HepG2 (cell line): ENCODE results near the gene ULK4. TPM values are rescaled to one million over a fixed set of nuclear protein-coding genes. Genes with fewer than 3 reads are reported as not detected.

Experiments used
- ARHGAP35 ChIP-seq: sonication (generic); formaldehyde crosslinking; IDR thresholded peaks from 2 replicates; pipeline ENCODE4 v1.9.0; 2022; ENCODE audit warnings: mild to moderate bottlenecking, inconsistent platforms, moderate library complexity, missing genetic modification reagents, borderline replicate concordance
- ARID2 ChIP-seq: sonication (generic); formaldehyde crosslinking; IDR thresholded peaks from 2 replicates; pipeline ENCODE4 v1.8.1; 2022; ENCODE audit warnings: mild to moderate bottlenecking, missing genetic modification reagents, borderline replicate concordance
- ATF1 ChIP-seq: IDR thresholded peaks from 2 replicates; pipeline ENCODE4 v1.6.1; 2016; ENCODE audit warnings: mild to moderate bottlenecking, control low read depth
- CHCHD3 ChIP-seq: sonication (generic); formaldehyde crosslinking; IDR thresholded peaks from 2 replicates; pipeline ENCODE4 v1.8.0; 2022; ENCODE audit warnings: mild to moderate bottlenecking, missing genetic modification reagents, moderate library complexity
- KLF13 ChIP-seq: sonication (generic); formaldehyde crosslinking; IDR thresholded peaks from 2 replicates; pipeline ENCODE4 v1.4.0; 2020; ENCODE audit warnings: mild to moderate bottlenecking, missing genetic modification reagents
- MEIS2 ChIP-seq: sonication (generic); formaldehyde crosslinking; IDR thresholded peaks from 2 replicates; pipeline ENCODE4 v1.9.0; 2021; ENCODE audit warnings: mild to moderate bottlenecking, missing genetic modification reagents
- NFRKB ChIP-seq: fragments of 450-650 bp; IDR thresholded peaks from 2 replicates; pipeline ENCODE4 v1.6.1; 2017
- PTBP1 ChIP-seq: fragments of 200-400 bp; formaldehyde crosslinking; IDR thresholded peaks from 2 replicates; pipeline ENCODE4 v1.6.1; 2018; ENCODE audit warnings: low read length, low read depth; ENCODE audit not compliant: poor library complexity, severe bottlenecking
- RELA ChIP-seq: sonication (generic); formaldehyde crosslinking; IDR thresholded peaks from 2 replicates; pipeline ENCODE4 v1.4.0; 2020; ENCODE audit warnings: missing genetic modification reagents
- REPIN1 ChIP-seq: sonication (generic); formaldehyde crosslinking; IDR thresholded peaks from 2 replicates; pipeline ENCODE4 v1.8.0; 2022; ENCODE audit warnings: missing genetic modification reagents, low read depth, mild to moderate bottlenecking, borderline replicate concordance
- TBX2 ChIP-seq: sonication (generic); formaldehyde crosslinking; IDR thresholded peaks from 2 replicates; pipeline ENCODE4 v1.5.0; 2020; ENCODE audit warnings: missing genetic modification reagents, mild to moderate bottlenecking, borderline replicate concordance
- UBTF ChIP-seq: sonication (generic); formaldehyde crosslinking; IDR thresholded peaks from 2 replicates; pipeline ENCODE4 v1.4.0; 2020; ENCODE audit warnings: mild to moderate bottlenecking, missing genetic modification reagents
- ZBTB39 ChIP-seq: sonication (generic); formaldehyde crosslinking; IDR thresholded peaks from 2 replicates; pipeline ENCODE4 v1.5.0; 2020; ENCODE audit warnings: missing genetic modification reagents
- ZBTB44 ChIP-seq: sonication (generic); formaldehyde crosslinking; IDR thresholded peaks from 2 replicates; pipeline ENCODE4 v1.4.0; 2020; ENCODE audit warnings: missing genetic modification reagents
- ZNF12 ChIP-seq: sonication (generic); formaldehyde crosslinking; IDR thresholded peaks from 2 replicates; pipeline ENCODE4 v1.5.0; 2020; ENCODE audit warnings: missing genetic modification reagents
- ZNF260 ChIP-seq: sonication (generic); formaldehyde crosslinking; IDR thresholded peaks from 2 replicates; pipeline ENCODE4 v1.4.0; 2020; ENCODE audit warnings: missing genetic modification reagents, low read depth, mild to moderate bottlenecking, borderline replicate concordance
- ZNF614 ChIP-seq: IDR thresholded peaks from 2 replicates; pipeline ENCODE4 v1.6.1; 2018; ENCODE audit warnings: missing biosample characterization, missing genetic modification reagents, inconsistent platforms, borderline replicate concordance
- polyA plus RNA-seq, 8 experiments: library from polyadenylated mRNA; depleted of rRNA in 3 of 8; stranded (reverse) in 7 of 8; unstranded in 1 of 8; fragments of >200 nt; fragmentation: Illumina TruSeq in 4 of 8; extraction: Trizol in 4 of 8; gene quantifications; 2 replicates each; pipeline versions ENCODE4 v1.2.1 to v1.2.3, GENCODE V29; 2011 to 2016; ENCODE audit warnings: low read depth in 4 of 8, missing spikeins in 1 of 8, mixed read lengths in 1 of 8; ENCODE audit not compliant: insufficient read depth in 1 of 8
- total RNA-seq, 5 experiments: library from RNA; depleted of rRNA; stranded (reverse); fragments of >200 nt; fragmentation: Illumina TruSeq; extraction: Trizol; gene quantifications; 2 replicates each; pipeline ENCODE4 v1.2.3, GENCODE V29; 2016; ENCODE audit warnings: low read depth in 1 of 5
- TF ChIP-seq, protein P1 (sequence below): sonication (generic); formaldehyde crosslinking; IDR thresholded peaks from 2 replicates; pipeline ENCODE4 v1.5.0; 2020; ENCODE audit warnings: missing genetic modification reagents
- TF ChIP-seq, protein P2 (sequence below): sonication (generic); formaldehyde crosslinking; IDR thresholded peaks from 2 replicates; pipeline ENCODE4 v1.4.0; 2020; ENCODE audit warnings: low read depth, mild to moderate bottlenecking, missing genetic modification reagents
- TF ChIP-seq, protein P3 (sequence below): sonication (generic); formaldehyde crosslinking; IDR thresholded peaks from 2 replicates; pipeline ENCODE4 v1.5.0; 2020; ENCODE audit warnings: missing genetic modification reagents, mild to moderate bottlenecking, borderline replicate concordance

The ULK4 gene
- total and polyA plus RNA-seq, 2 of the 13 experiments (the other 11 are each of a cell fraction or from before 2014, with no cell fraction given): 6.7 to 11.8 TPM

- TF ChIP-seq PTBP1 (no peak), ZNF260 (CRISPR knock-in tag) (no peak), KLF13 (CRISPR knock-in tag) (no peak), UBTF (CRISPR knock-in tag) (no peak), ZBTB44 (CRISPR knock-in tag) (no peak), ZBTB39 (no peak), REPIN1 (no peak), CHCHD3 (CRISPR knock-in tag) (no peak), TBX2 (CRISPR knock-in tag) (peak; percentile 84), ARID2 (CRISPR knock-in tag) (no peak), RELA (CRISPR knock-in tag) (no peak), ZNF12 (CRISPR knock-in tag) (no peak), ARHGAP35 (CRISPR knock-in tag) (no peak), ATF1 (CRISPR knock-in tag) (no peak), NFRKB (no peak), MEIS2 (peak; percentile 69), ZNF614 (peak; percentile 41; the same call in 1 of the 2 replicates)
- TF ChIP-seq, protein P1, sequence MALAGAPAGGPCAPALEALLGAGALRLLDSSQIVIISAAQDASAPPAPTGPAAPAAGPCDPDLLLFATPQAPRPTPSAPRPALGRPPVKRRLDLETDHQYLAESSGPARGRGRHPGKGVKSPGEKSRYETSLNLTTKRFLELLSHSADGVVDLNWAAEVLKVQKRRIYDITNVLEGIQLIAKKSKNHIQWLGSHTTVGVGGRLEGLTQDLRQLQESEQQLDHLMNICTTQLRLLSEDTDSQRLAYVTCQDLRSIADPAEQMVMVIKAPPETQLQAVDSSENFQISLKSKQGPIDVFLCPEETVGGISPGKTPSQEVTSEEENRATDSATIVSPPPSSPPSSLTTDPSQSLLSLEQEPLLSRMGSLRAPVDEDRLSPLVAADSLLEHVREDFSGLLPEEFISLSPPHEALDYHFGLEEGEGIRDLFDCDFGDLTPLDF: no peak
- TF ChIP-seq, protein P2, sequence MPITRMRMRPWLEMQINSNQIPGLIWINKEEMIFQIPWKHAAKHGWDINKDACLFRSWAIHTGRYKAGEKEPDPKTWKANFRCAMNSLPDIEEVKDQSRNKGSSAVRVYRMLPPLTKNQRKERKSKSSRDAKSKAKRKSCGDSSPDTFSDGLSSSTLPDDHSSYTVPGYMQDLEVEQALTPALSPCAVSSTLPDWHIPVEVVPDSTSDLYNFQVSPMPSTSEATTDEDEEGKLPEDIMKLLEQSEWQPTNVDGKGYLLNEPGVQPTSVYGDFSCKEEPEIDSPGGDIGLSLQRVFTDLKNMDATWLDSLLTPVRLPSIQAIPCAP (CRISPR knock-in tag): no peak
- TF ChIP-seq, protein P3, sequence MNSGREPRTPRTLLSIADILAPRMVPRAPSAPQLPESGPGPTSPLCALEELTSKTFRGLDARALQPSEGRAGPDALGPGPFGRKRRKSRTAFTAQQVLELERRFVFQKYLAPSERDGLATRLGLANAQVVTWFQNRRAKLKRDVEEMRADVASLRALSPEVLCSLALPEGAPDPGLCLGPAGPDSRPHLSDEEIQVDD (CRISPR knock-in tag): no peak
Observed at GRCh38 chr3:41247055-41248004, 714.6 kb downstream of the ULK4 start (continued).
